GM12874 (cell line): ENCODE results near the gene MCM10.

Experiments used
- CTCF ChIP-seq: IDR thresholded peaks from 2 replicates; pipeline ENCODE4 v1.5.1; 2011; ENCODE audit warnings: low read depth, mild to moderate bottlenecking, control low read depth, low read length, moderate library complexity; ENCODE audit not compliant: insufficient read depth

The MCM10 gene

GRCh38 chr10:13173616-13174015 is 12.3 kb downstream of the MCM10 start:
- TF ChIP-seq CTCF, result no peak

- TF ChIP-seq CTCF, result no peak
Observed at GRCh38 chr10:13180788-13181187, 19.4 kb downstream of the MCM10 start.

- no peak for TF ChIP-seq CTCF
Observed at GRCh38 chr10:13182424-13182823, 21.1 kb downstream of the MCM10 start.

- no peak for TF ChIP-seq CTCF
Observed at GRCh38 chr10:13183625-13184024, 22.3 kb downstream of the MCM10 start.

- no peak for TF ChIP-seq CTCF
Observed at GRCh38 chr10:13184276-13184675, 22.9 kb downstream of the MCM10 start.

DNA sequence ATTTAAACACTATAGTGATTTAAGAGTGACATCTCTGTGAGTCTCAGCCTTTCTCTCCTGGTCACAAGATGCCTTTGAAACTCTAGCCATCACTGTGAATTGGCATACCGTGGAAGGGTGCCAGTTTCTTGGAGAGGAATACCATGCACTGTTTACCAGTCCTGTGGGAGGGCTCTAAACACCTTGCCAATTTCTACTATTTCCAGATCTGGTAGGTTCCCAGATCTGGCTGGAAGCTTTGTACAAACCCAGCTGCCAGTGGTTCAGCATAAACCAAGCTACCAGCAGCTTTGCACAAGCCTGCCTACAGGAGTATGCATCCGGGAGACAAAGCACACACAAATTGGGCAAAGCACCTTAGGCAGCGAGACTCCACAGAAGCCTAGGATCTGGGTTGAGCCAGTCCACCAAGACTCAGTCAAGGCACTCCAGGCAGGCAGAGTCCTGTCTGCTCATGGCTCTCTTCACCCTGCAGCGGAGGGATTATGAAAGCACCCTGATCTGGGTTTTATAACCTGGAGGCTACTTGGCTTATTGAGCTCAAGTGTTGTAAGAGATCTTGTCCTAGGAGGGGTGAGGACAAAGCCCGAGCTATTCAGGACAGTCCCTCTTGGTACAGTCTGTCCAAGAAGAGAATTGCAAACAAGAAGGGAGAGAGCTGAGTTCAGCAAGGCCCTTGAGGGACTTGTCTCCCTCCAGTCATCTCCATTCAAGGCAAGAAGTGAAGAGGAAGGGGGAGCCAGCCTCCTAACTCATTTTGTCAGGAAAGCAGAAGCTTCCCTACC is 23.6 kb downstream of the MCM10 start:
- no peak for TF ChIP-seq CTCF

GRCh38 chr10:13187135-13187534 is 25.8 kb downstream of the MCM10 start:
- TF ChIP-seq CTCF, result no peak
